Coronary artery (tissue), 2 donors: ENCODE results near the gene PLA2G12A.

Source experiments
- DNase-seq: peaks from one replicate; pipeline ENCODE4 v3.0.0-alpha.2; 2017; ENCODE audit warnings: low spot score
- H3K27ac ChIP-seq, 2 donors: fragments of 200-600 bp; sonication (generic); one replicate each; pipeline ENCODE4 v1.5.1; 2016 to 2019
- H3K4me3 ChIP-seq: fragments of 200-600 bp; sonication (generic); 2 replicates; pipeline ENCODE4 v1.5.1; 2016; ENCODE audit warnings: mild to moderate bottlenecking, moderate library complexity
- TF ChIP-seq, protein P1 (sequence below): fragments of 200-600 bp; sonication (generic); IDR thresholded peaks from one replicate; pipeline ENCODE4 v1.5.1; 2019; ENCODE audit warnings: antibody characterized with exemption

The PLA2G12A gene

DNA sequence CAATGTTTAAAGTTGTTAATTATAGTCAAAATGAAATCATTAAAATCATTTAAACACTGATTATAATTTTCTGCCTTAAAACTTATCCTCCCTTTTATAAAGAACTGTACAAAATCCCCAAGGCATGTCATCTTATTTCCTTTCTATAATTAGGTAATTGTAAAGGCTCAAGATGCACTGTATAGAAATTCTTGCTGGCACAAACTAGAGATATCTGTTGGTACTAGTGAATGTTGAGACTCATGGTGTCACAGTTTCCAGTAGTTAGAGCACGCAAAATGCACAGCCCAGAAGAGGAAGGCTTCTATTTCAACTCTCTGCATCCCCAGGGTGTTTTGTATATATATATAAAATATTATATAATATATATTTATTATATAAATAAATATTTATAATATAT is 22.7 kb upstream of the PLA2G12A start:
- H3K4me3 ChIP-seq = no peak overlapping the region
- H3K27ac ChIP-seq = no peak overlapping the region
- DNase-seq = no peak
- TF ChIP-seq, protein P1, sequence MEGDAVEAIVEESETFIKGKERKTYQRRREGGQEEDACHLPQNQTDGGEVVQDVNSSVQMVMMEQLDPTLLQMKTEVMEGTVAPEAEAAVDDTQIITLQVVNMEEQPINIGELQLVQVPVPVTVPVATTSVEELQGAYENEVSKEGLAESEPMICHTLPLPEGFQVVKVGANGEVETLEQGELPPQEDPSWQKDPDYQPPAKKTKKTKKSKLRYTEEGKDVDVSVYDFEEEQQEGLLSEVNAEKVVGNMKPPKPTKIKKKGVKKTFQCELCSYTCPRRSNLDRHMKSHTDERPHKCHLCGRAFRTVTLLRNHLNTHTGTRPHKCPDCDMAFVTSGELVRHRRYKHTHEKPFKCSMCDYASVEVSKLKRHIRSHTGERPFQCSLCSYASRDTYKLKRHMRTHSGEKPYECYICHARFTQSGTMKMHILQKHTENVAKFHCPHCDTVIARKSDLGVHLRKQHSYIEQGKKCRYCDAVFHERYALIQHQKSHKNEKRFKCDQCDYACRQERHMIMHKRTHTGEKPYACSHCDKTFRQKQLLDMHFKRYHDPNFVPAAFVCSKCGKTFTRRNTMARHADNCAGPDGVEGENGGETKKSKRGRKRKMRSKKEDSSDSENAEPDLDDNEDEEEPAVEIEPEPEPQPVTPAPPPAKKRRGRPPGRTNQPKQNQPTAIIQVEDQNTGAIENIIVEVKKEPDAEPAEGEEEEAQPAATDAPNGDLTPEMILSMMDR = no peak

DNA sequence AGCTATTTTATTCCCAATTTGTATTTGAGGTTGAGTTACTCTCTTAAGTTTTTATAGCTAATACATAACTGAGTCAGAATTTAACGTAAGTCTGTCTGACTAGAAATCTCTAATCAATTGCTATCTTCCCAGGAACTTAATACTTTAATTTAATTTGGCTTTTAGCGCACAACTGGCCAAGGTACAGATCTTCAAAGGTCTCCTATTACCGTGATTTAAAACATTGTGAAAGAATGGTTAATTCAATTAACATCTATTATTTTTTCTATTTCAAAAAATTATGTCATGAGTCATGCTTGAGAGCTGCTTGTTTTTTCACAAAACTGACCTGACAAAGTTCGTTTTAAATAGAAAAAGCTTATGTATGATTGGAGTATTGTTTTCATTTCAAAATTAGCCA is 22.0 kb upstream of the PLA2G12A start:
- no peak for DNase-seq
- Histone ChIP-seq H3K27ac (no peak overlapping the region), H3K4me3 (no peak overlapping the region)
- TF ChIP-seq, protein P1 = no peak

DNA sequence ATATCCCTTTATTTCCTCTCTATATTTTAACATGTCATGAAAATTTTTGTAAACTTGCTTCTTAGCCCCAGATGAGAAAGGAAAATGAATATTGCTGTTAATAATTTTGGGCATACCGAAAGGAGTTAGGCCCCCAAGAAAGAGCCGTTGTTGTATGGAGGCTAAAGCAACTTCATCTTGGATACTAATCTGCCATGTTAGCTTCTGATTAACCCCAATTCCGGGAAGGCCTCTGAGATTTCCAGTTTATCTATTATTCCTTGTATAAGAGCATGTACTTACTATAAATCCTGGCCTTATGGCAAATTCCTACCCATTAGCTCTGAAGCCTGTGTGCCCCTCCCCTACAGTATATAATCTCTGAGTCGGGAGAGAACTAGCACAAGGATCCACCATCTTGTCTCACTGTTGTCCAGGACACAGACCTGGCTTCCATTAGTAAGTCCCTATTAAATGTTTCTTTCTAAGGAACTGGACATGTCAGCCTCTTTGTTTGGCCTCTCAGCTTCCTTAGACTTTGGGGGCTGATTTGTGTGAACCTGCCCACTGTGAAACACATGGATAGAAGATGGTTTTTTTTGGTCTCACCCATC is 20.9 kb upstream of the PLA2G12A start:
- Histone ChIP-seq H3K27ac (no peak overlapping the region), H3K4me3 (no peak overlapping the region)
- no peak for DNase-seq
- TF ChIP-seq, protein P1 = no peak

DNA sequence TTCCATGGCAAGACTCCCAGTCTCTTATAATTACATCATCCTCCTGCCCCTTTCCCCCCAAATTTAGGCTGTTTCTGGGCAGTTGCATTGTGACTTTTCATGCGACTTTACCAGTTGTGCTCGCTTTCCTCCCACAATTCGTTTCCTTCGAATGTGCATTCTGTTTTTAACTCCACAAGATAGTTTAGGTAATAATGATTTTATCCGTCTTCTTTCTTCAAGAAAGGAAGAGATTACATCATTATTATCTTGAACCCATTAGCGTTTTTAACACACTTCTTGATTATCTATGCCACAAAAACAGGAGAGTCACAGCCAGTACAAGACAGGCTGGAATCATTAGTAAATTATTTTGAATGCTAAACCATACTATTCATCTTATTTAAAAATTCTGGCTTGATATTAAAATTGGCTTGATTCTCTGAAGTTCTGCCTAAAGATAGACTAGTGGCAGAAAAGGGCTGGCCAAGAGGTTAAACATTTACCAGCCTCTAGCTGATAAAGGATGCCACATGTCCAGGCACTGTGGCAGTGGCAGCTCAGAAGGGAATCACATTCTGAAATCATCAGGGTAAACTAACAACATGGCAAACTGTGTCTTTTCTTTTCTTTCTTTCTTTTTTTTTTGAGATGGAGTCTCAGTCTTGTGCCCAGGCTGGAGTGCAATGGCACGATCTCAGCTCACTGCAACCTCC is 19.7 kb upstream of the PLA2G12A start:
- Histone ChIP-seq H3K4me3 (no peak overlapping the region), H3K27ac (no peak overlapping the region)
- TF ChIP-seq, protein P1 = no peak
- DNase-seq = no peak

DNA sequence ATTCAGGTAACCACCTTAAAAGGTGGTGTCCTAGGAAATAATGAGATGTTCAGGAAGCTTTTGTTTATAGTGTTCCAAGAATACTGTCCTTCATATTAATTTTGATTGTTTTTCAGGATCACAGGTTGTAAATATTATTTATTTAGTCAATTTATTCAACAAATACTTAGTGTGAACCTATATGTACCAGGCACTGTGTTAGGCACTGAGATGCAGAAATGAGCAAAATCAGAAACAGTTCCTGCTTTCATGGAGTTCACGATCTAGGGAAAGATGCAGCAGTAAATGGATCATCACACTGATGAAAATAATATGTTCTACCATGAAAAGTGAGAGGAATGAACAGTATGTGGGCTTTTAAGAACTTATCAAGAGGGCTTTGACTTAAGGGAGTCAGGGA is 18.2 kb upstream of the PLA2G12A start:
- no peak overlapping the region for H3K27ac ChIP-seq
- H3K4me3 ChIP-seq = no peak overlapping the region
- TF ChIP-seq, protein P1 = no peak
- no peak for DNase-seq

DNA sequence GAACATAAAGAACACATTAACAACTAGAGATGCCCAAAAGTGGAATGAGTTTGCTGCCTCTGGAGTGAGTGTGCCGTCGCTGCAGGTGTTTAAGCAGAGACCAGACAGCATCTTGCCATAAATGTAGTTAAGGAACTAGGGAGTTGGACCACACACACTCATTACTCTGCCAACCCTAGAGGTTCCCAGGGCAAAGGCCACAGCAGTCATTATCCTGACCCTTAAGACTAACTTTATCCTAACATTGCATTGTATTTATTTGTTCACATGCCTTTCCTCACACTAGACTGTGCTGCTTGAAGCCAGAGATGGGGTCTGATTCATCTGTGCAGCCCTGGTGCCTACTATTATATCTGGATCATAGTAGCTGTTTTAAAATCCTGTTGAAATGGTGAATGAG is 16.9 kb upstream of the PLA2G12A start:
- no peak for DNase-seq
- TF ChIP-seq, protein P1 = no peak
- Histone ChIP-seq H3K4me3 (no peak overlapping the region), H3K27ac (no peak overlapping the region)

DNA sequence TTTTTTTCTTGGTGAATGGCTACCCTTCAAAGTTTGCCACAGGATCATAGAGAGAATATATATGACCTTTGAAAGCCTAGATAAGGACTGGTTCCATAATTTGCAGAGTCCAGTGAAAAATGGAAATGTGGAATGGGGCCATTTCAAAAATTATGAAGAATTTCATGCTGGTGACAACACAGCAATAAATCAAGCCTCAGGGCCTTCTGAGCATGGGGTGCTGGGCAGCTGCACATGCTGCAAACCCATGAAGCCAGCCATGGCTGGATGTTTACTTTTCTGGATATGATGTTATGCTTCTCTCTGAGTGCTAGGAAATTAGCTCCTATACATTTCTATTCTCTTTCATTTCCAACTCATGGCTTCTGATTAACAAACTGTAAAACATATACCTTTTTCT is 16.0 kb upstream of the PLA2G12A start:
- H3K4me3 ChIP-seq = no peak overlapping the region
- TF ChIP-seq, protein P1 = no peak
- no peak for DNase-seq
- H3K27ac ChIP-seq = no peak overlapping the region
